ENCODE measurements around the gene CHCHD3.

GRCh38 chr7:132861424-132861823 lies 220.5 kb downstream of the CHCHD3 start:
- TF ChIP-seq TAF1 (IDR thresholded peaks at IDR 0.05; ENCODE audit: low read depth, low read length): no peak
- no peak for TF ChIP-seq SPI1 (IDR thresholded peaks at IDR 0.05; ENCODE audit: low read depth, low read length)
- no peak for TF ChIP-seq POLR2AphosphoS5 (IDR thresholded peaks at IDR 0.05; ENCODE audit: low read depth, low read length)
